NB4 (cell line): Measurements from ENCODE around the gene NSMCE1.

ENCODE experiments used
- CTCF ChIP-seq: IDR thresholded peaks from one replicate; pipeline ENCODE4 v1.5.1; 2012; ENCODE audit warnings: low read depth, low read length
- POLR2A ChIP-seq: IDR thresholded peaks from 2 replicates; pipeline ENCODE4 v1.6.1; 2011; ENCODE audit warnings: mild to moderate bottlenecking; ENCODE audit not compliant: insufficient read length; ENCODE audit errors: extremely low read depth

GRCh38 chr16:27305839-27306442 is 37.4 kb upstream of the NSMCE1 start:
- TF ChIP-seq CTCF (no peak), POLR2A (no peak)
